NOMO-1 (cell line): ENCODE data around the gene NDUFB7.
"Not testable (repeated sequence)": the region's sequence is repeated elsewhere in the genome, so short reads cannot be mapped to it uniquely, and the experiment has no call there.

Source experiments
- DNase-seq, 2 experiments: peaks; one replicate each; lab custom pipeline; 2025; ENCODE audit not compliant: unreplicated experiment in 2 of 2; lab: John Stamatoyannopoulos, UW

Gene NDUFB7

GRCh38 chr19:14575428-14575980 lies 3.6 kb upstream of the NDUFB7 start:
- no peak for DNase-seq

- DNase-seq, result no peak
Measured at GRCh38 chr19:14570864-14571527, 870 bp downstream of the NDUFB7 start.

- DNase-seq, result no peak
Measured at GRCh38 chr19:14567079-14567478, 4.8 kb downstream of the NDUFB7 start.

- no peak for DNase-seq
Measured at GRCh38 chr19:14566712-14567077, 5.2 kb downstream of the NDUFB7 start.

DNA sequence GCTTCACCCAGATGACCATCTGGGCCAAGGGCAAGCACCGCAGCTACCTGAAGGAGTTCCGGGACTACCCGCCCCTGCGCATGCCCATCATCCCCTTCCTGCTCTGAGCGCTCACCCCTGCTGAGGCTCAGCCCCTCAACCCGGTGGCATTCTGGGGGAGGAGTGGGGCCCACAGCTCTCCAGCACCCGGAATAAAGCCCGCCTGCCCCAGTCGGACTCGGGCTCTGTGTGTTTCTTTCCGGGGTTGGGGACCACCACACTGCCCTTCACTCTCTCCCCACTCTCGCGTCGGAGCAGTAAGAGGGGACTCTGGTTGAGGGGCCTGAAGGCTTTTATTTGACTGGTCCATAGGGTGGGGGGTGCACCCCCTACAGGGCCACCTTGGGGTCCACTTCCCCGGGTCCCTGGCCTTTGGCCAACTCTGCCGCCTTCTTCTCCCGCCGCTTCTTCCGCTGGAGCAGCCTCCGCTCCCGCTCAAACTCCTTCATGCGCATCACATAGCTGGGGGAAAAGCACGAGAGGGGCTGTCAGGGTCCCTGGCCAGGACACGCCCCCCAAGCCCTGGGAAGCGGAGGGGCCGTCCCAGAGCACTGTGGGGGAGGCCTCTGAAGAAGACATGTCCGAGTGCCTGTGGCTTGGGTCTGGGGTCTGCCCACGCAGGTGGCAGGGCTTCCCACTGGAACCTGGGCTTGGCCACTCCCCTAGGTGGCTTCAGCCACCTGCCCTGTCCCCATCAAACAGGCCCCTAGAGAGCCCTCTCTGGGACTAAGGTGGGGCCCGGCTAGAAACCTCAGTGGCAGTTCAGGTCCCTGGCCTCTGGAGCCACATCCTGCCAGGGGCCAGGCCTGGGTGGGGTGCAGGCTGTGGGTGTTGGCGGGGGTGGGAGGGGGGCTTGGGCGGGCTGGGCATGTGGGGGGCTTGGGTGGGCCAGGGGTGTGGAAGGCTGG lies 5.8 kb downstream of the NDUFB7 start:
- DNase-seq, result no peak

DNA sequence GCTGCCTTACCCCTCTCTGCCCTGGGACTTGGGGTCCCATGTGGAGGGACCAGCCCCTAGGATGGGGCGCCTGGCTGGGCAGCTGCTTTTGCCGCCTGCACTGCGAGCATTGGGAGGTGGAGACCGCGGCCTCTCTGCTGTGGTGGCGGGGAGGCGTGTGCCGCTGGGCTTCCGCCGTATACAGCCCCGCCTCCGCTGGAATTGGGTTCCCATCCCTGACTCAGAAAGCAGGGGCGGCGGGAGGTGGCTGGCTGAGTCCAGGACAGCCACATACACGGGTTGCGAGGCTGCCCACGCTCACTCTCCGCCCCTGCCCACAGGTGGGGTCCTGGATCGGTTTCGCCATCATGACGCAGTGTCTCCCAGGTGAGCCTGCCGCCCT lies 6.6 kb downstream of the NDUFB7 start:
- no peak for DNase-seq

- not testable (repeated sequence) for DNase-seq
Measured at GRCh38 chr19:14564652-14565297, 7.1 kb downstream of the NDUFB7 start.

DNA sequence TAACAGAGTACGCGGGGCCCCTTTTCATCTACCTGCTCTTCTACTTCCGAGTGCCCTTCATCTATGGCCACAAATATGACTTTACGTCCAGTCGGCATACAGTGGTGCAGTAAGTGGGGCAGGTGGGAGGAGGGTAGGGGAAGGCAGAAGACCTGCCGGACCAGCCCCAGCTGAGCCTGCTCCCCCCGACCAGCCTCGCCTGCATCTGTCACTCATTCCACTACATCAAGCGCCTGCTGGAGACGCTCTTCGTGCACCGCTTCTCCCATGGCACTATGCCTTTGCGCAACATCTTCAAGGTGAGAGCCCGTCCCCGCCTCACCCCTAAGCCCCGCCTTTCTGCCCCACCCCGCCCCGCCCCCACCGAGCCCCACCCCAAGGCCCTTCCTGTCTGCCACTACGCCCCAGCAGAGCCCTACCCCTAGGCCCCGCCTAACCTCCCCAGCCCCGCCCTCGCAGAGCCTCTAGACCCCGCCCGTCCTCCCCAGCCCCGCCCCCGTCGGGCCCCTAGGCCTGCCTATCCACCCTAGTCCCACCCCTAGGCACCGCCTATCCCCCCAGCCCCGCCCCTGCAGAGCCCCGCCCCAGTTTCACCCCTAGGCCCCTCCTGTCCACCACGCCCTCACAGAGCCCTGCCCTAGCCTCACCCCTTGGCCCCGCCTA lies 7.7 kb downstream of the NDUFB7 start:
- no peak for DNase-seq

- no peak for DNase-seq
Measured at GRCh38 chr19:14563590-14563926, 8.3 kb downstream of the NDUFB7 start.

DNA sequence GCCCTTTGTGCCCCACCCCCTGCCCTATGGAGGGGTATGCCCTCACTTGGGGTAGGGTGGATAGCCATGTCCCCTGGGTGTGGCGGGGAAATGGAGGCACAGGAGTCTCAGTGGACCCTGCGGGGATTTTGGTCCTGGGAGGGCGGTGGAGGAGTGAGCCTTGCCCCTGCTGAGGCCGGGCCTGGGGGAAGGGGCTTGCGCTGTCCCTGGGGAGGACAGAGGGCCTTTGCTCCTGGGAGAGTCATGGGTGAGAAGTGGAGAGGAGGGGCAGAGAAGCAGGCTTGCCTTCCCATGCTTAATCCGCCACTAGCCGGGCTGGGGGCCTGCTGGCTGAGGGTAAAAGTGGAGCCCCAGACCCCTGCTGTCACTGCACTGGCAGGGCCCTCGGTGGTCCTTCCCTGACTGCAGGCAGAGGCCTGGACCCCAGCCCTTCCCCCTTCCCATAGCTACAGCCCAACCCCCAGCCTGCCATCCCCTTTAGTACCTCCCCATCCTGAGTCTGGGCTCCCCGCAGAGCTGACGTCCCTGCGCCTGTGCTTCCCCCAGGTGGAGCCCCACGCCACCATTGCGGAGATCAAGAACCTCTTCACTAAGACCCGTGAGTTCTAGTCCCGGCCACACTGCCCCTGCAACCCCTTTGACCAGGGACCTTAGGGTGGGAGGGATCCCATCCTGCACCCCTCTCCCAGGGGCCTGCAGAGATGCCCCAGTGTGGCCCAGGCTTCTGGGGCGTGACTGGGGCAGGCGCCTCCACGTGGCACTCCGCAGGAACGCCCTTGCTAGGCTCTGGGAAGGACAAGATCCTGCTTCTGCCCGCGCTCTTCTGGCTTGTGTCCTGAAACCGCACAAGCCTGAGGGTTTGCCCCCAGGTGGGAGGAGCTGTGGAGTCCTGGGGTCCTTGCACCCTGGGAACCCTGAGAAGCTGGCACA lies 8.9 kb downstream of the NDUFB7 start:
- DNase-seq, result no peak

- DNase-seq, result no peak
Measured at GRCh38 chr19:14561847-14562351, 10.0 kb downstream of the NDUFB7 start.

DNA sequence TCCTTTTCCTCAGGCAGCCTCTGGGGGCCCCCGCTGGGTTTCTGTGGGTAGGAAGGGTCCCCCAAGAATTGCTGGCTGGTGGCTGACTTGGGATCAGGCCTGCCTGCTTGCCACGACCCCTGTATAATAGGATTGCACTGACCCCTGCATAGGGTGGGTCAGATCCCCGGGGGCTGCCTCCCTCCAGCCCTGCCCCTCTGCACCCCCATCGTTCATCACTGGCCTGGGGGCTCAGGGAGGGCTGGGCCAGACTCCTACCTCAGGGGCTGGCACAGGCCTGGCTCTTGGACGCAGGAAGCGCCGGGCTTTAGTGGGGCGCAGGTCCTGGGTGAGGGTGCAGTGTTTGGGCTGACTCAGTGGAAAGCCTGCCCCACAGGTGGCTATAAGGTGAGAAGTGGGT lies 10.6 kb downstream of the NDUFB7 start:
- DNase-seq, result no peak

GRCh38 chr19:14560776-14561108 lies 11.1 kb downstream of the NDUFB7 start:
- DNase-seq, result no peak

GRCh38 chr19:14559916-14560775 lies 11.7 kb downstream of the NDUFB7 start:
- DNase-seq, result no peak

- no peak for DNase-seq
Measured at GRCh38 chr19:14558370-14559066, 13.3 kb downstream of the NDUFB7 start.

DNA sequence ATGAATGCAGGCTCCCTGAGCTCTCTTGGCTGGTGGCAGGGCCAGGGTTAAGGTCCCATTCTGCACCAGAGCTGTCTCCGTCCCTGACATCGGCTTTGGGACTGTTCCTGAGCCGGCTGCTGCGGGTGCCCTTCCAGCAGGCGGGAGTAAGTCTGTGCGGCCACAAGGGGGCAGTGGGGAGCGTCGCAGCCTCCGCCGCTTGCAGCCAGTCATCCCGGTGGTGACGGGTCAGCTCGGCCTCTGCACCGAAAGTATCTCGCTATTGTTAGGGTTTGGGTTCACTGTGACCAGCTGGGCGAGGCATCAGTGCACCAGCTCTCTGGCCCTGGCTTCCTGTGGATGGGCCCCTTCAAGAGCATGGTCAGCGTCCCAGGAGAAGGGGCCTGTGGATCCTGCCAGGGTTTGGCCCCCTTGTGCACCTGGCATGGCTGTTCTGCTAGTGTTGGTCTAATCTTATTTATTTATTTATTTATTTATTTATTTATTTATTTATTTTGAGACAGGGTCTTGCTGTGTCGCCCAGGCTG lies 15.1 kb downstream of the NDUFB7 start:
- DNase-seq, result peak; percentile 71 to 82

DNA sequence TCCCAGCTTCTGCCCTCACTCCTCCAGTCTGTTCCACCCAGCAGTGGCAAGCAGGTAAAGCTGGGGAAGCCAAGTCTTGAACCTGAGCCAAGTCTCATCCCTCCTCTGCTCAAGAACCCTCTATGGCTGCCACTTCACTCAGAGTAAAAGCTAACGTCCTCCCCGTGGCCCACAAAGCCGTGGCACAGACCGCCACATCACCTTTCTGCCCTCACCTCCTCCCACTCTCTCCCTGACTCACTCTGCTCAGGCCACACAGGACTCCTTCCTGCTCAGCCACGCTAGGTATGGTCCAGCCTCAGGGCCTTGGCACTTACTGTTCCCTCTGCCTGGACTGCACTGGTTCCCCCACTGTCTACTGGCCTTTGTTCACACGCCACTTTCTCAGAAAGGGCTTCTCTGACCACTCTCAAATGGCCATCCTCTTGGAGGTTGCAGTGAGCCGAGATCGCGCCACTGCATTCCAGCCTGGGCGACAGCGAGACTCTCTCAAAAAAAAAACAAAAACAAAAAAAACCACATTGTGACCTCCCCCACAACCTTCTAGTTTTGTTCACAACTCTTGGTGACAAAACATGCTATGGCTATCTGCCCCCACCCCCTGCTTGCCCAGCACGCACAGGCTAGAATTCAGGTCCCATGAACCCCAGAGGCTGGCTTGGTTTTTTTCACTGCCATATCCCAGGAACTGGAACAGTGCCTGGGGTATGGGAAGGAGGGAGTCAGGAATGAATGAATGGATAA lies 15.8 kb downstream of the NDUFB7 start:
- no peak for DNase-seq
